Measurements from ENCODE around the gene IL20.

Gene IL20

DNA sequence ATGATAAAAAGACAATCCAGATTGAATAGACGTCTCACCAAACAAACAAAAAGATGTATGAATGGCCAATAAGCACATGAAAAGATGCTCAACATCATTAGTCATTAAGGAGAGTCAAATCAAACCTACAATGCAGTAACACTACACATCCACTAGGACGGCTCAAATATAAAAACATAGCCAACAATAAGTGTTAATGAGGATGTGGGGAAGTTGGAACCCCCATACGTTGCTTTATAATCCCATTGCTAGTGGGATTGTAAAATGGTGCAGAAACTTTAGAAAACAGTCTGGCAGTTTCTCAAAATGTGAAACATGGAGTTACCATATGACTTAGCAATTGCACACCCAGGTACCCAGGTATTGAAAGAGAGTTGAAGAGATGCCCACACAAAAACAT is 17.1 kb downstream of the IL20 start:
- DNase-seq, result no peak

GRCh38 chr1:206883160-206883559 is 17.7 kb downstream of the IL20 start:
- DNase-seq, result no peak

- DNase-seq, result no peak
Observed at GRCh38 chr1:206883876-206884275, 18.5 kb downstream of the IL20 start.

DNA sequence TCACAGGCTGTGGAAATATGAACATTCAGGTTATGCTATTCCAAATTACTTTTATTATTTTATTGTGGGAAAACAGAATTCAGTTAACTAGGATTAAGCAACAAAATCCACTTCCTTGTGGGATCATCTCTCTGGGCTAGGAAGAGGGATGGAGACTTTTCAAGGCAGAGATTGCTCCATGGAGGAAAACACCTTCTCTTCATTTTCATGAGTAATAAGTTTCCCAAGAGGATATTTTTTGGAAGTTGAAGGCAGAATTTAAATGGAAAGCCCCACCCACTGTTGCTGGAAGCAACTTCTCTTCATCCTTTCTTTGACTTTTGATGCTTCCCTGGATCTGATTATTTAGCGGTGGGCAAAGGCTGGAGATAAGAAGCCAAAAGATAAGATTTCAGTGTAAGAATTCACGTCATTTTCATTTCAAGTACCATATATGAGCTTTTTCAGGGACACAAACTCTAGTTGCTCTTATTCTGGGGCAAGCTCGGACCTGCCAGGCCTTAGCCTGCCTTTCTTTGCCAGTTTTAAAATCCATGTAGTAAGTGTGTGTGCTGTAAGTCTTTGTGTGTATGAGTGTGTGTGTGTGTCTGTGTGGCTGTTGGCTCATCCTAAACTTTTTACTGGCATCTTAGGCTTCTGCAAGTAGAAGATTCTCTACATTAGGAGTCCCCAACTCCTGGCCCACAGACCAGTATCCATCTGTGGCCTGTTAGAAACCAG is 20.1 kb downstream of the IL20 start:
- no peak for DNase-seq

DNA sequence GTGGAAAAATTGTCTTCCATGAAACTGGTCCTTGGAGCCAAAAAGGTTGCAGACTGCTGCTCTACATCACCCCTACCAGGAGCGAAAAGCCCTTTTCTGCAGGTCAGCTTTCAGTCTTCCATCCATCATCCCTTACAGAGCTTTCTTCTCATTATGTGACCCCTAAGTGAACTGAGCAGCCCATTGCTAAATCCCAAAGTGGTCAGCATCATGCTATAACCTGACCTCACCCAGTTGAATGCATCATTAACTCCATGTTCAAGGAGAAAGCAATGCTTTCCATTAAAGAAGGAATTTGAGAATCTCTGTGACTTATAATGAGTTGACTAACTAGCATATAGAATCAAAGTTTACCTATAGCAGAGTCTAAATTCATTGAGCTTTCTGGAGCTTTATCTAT is 21.4 kb downstream of the IL20 start:
- no peak for DNase-seq

DNA sequence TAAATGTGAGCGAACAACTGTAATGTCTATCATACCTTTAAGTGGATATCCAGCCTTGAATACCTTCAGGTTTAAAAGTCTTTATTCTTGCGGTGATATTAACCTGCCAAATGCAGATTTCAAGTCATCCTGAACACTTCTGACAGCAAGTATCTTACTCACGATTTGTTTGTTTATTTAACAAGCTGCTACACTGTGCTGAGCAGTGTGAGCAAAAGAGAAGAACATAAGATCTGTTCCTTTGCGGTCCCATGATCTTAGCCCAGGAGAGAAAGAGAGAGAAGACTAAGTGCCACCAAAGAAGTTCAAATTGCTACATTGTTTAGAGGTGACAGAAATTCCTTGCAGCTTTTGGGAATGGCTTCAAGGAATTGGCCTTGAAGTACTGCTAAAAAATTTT is 22.3 kb downstream of the IL20 start:
- DNase-seq, result no peak

DNA sequence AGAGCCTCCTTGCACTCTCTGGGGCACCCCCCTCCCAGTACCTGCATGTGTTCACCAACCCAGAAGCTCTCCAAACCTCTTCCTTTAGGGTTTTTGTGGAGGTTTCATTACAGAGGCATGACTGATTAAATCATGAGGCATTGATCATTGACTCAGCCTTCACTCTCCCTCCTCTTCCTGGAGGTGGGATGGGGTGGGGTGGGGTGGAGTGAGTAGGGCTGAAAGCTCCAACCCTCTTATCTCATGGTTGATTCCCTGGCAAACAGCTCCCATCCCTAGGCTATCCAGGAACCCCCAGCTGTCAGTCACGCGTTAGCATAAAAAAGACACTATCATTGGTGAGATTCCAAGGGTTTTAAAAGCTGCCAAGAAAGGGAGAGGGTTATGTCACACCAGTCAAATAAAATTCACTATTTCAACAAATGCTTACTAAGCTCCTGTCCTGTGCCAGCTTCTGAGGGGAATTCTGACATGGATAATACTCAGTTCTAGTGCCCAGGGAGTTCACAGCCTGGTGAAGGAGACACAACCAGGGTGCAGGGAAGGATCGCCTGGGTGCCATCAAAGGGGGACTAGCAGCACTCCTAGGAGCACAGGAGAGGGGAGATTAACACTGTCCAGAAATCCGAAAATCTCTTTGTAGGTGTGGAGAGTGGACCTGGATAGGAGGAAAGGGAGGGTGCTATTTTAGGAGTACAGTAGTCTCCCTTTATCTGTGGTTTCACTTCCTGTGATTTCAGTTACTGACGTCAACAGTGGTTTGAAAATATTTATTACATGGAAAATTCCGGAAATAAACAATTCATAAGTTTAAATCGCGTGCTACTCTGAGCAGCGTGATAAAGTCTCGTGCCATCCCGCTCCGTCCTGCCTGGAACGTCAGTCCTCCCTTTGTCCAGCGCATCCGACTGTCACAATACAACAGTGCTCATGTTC is 25.0 kb downstream of the IL20 start:
- no peak for DNase-seq

DNA sequence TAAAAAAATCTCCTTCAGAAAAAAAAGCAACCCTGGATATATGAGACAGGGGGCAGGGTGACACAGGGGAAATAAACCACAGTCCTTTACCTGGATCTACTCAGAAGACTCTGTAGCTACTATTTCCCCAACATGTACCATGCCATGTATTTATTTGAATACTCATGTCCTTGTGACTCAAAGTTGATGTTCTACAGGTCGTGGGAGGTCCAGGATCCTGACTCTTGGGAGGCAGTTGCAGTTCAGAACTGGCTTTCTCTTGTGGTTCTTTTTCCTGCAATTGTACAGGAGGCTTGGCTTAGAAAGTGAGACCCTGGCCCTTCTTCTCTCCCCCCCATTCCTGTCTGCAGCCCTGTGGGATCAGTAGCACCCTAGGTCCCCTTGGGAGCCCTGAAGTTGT is 26.0 kb downstream of the IL20 start:
- no peak for DNase-seq

- no peak for DNase-seq
Observed at GRCh38 chr1:206892351-206892984, 27.0 kb downstream of the IL20 start.

DNA sequence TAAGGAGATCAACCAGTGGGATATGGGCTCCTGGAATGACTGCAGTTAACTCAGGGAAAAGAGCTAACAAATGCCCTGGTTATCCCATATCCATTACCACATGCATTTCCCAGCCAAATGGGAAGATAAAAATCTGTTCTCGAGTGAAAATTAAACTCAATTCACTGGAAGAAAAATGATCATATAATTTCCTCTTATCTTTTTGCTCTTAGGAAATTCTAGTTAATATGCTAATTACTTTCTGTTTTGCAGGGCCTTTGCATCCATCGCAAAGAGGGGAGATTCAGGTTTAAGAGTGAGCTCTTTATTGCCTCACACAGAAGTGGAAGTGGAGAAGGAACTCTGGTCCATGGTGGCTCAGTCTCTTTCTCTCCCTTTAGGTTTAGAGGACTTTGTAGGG is 28.0 kb downstream of the IL20 start:
- DNase-seq, result no peak

GRCh38 chr1:206895325-206895724 is 29.9 kb downstream of the IL20 start:
- no peak for DNase-seq

GRCh38 chr1:206895837-206896242 is 30.4 kb downstream of the IL20 start:
- DNase-seq, result no peak

DNA sequence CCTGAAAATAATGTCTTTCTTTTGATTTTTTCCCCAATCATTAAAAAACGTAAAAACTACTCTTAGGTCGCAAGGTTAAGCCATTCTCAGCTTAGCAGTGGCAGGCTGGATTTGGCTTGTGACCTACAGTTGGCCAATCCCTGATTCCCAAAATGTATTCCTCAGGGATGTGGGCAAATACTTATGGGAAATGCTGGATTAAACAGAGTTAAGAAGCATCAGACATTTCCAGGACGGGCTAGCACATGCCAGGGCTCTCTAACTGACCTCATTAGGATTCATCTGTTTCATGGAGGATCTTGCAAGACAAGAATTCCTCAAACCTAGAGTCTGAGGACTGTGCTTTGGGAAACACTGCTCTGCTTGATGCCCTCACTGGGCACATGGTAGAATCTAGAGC is 30.8 kb downstream of the IL20 start:
- DNase-seq, result no peak

GRCh38 chr1:206897175-206897574 is 31.8 kb downstream of the IL20 start, which contains the start of gene IL24:
Gene IL24 (plus strand): TSS chr1:206897443. CDS start chr1:206897833, 390 bp downstream.
- no peak for DNase-seq

- DNase-seq, result no peak
Observed at GRCh38 chr1:206898089-206898914, 32.9 kb downstream of the IL20 start.

GRCh38 chr1:206898915-206899431 is 33.5 kb downstream of the IL20 start:
- DNase-seq, result no peak

DNA sequence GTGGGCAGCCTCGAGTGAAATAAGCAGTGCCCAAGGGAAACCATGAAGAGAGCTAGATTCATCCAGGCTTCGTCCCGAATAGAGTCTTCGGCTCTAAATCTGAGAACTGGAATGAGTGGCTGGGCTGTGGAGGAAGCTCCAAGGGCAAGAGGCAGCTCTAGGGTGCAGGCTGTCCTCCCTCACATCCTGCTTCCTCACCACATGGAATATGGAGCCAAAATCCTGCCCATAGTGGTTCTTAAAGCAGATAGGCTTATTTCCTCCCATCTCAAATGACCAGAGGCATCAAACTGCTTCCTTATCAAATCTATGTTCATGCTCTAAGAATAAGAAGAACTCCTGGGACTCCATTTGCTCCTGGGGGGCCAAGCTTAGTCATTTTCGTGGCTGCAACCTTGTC is 34.3 kb downstream of the IL20 start:
- DNase-seq, result no peak

DNA sequence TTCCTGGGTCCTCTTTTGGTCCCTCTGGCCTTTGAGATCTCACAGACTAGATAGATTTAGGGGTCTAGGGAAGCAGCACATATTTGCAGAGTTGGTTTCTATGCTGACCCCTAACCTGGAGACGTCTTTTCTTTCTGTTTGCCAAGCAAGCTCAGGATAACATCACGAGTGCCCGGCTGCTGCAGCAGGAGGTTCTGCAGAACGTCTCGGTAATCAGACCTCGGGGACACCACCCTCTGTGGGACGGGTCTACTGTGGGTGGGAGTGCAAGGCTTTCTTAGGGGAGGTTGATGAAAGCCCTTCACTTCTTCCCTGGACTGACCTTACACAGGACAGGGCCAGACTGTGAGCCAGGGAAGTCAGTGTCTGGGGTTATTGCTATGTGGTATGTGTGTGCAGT is 34.7 kb downstream of the IL20 start:
- DNase-seq, result no peak

- no peak for DNase-seq
Observed at GRCh38 chr1:206901944-206902343, 36.5 kb downstream of the IL20 start.

- DNase-seq, result no peak
Observed at GRCh38 chr1:206902702-206903101, 37.3 kb downstream of the IL20 start.

DNA sequence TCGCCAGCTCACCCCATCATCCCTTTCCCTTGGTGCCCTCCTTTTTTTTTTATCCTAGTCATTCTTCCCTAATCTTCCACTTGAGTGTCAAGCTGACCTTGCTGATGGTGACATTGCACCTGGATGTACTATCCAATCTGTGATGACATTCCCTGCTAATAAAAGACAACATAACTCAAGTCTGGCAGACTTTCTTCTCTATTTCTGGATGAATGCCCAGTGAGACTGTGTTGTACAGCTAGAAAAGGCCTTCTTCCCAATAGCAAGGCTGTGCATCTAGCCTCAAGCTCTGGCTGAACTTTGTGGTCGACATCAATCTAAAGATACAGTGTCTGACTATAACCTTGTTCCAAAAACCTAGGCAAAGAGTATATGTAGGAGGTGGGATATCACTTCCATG is 38.3 kb downstream of the IL20 start:
- no peak for DNase-seq

- no peak for DNase-seq
Observed at GRCh38 chr1:206904423-206905142, 39.2 kb downstream of the IL20 start.
